Subcutaneous preadipocyte (primary cell): Measurements from ENCODE around the gene ATG16L1. TPM values are rescaled to one million over a fixed set of nuclear protein-coding genes. Genes with fewer than 3 reads are reported as not detected.

ENCODE experiments used
- small RNA-seq: library from RNA; depleted of rRNA; stranded (forward); fragments of <200 nt; gene quantifications from one replicate; pipeline ENCODE3, GENCODE V24; 2012
- total RNA-seq: library from RNA; depleted of rRNA; stranded (reverse); fragments of >200 nt; gene quantifications from 2 replicates; pipeline ENCODE4 v1.2.3, GENCODE V29; 2012

ATG16L1 gene
- total RNA-seq, result 22.8 and 29.7 TPM in 2 replicates

GRCh38 chr2:233251306-233252116, at the start of gene ATG16L1:
Gene ATG16L1 (plus strand): TSS chr2:233251673. CDS start chr2:233251828, 155 bp downstream.

GRCh38 chr2:233307565-233307964, 56.1 kb downstream of the ATG16L1 start, which contains the start of gene SAG:
Gene SAG (plus strand): TSS chr2:233307816. CDS start chr2:233309190, 1,374 bp downstream.

Small RNA genes lying within 50 kb of the gene (small RNA-seq; reads per million reads assigned to genes)
- gene RN7SL32P (not detected), gene SCARNA5 (54.0 reads per million, percentile 98 among the genes with 10 or more reads in this experiment), gene SCARNA6 (9.2 reads per million, percentile 95 among the genes with 10 or more reads in this experiment)

Other genes starting within 250 kb of the ATG16L1 start
- gene NGEF, start 238.4 kb upstream of the ATG16L1 start, total RNA-seq, result 5.9 and 6.2 TPM in 2 replicates
- not detected in 2 replicates for gene NEU2, start 219.0 kb upstream of the ATG16L1 start, total RNA-seq
- 0.39 and 0.73 TPM in 2 replicates for gene INPP5D, start 191.3 kb upstream of the ATG16L1 start, total RNA-seq
- gene SAG, start 56.1 kb downstream of the ATG16L1 start, total RNA-seq, result not detected in 2 replicates
- 9.2 and 15.1 TPM in 2 replicates for gene DGKD, start 102.8 kb downstream of the ATG16L1 start, total RNA-seq